DMS53 (cell line): Measurements from ENCODE around the gene OTUD1.

ENCODE experiments used
- DNase-seq: peaks from one replicate; lab custom pipeline; 2025; lab: John Stamatoyannopoulos, UW

The OTUD1 gene

GRCh38 chr10:23422003-23422411 is 16.9 kb upstream of the OTUD1 start:
- DNase-seq: no peak

GRCh38 chr10:23432166-23432565 is 6.7 kb upstream of the OTUD1 start:
- DNase-seq: no peak

GRCh38 chr10:23432639-23433038 is 6.2 kb upstream of the OTUD1 start:
- DNase-seq: no peak

GRCh38 chr10:23433701-23434100 is 5.2 kb upstream of the OTUD1 start:
- DNase-seq: no peak

GRCh38 chr10:23435378-23435777 is 3.5 kb upstream of the OTUD1 start:
- no peak for DNase-seq

- DNase-seq: no peak
These were observed 1.9 kb upstream of the OTUD1 start for GRCh38 chr10:23436983-23437382.

- DNase-seq: no peak
These were observed 820 bp upstream of the OTUD1 start for GRCh38 chr10:23437963-23438546.

- DNase-seq: peak; percentile 72
These were observed 631 bp downstream of the OTUD1 start for GRCh38 chr10:23439452-23439960.

GRCh38 chr10:23439961-23440889 is 1.4 kb downstream of the OTUD1 start:
- DNase-seq: peak; percentile 69

GRCh38 chr10:23441251-23441650 is 2.4 kb downstream of the OTUD1 start:
- DNase-seq: no peak

- DNase-seq: no peak
These were observed 4.1 kb downstream of the OTUD1 start for GRCh38 chr10:23442936-23443335.

GRCh38 chr10:23445591-23445990 is 6.7 kb downstream of the OTUD1 start:
- no peak for DNase-seq

GRCh38 chr10:23448323-23448722 is 9.4 kb downstream of the OTUD1 start:
- DNase-seq: no peak

- DNase-seq: peak; percentile 50
These were observed 10.1 kb downstream of the OTUD1 start for GRCh38 chr10:23448802-23449570.

GRCh38 chr10:23452033-23452655 is 13.3 kb downstream of the OTUD1 start:
- no peak for DNase-seq

- peak; percentile 8 for DNase-seq
These were observed 14.6 kb downstream of the OTUD1 start for GRCh38 chr10:23453465-23453864.

- no peak for DNase-seq
These were observed 18.9 kb downstream of the OTUD1 start for GRCh38 chr10:23457632-23458417.

GRCh38 chr10:23459308-23459939 is 20.5 kb downstream of the OTUD1 start:
- peak; percentile 63 for DNase-seq

- no peak for DNase-seq
These were observed 22.7 kb downstream of the OTUD1 start for GRCh38 chr10:23461557-23461956.

GRCh38 chr10:23467012-23467411 is 28.1 kb downstream of the OTUD1 start:
- no peak for DNase-seq

GRCh38 chr10:23467548-23467947 is 28.7 kb downstream of the OTUD1 start:
- DNase-seq: no peak
